Measurements from ENCODE around the gene LIN28A.
"Not testable (repeated sequence)": the region's sequence is repeated elsewhere in the genome, so short reads cannot be mapped to it uniquely, and the experiment has no call there.

The LIN28A gene

GRCh38 chr1:26410706-26411623, at the start of gene LIN28A:
LIN28A (plus strand) TSS chr1:26410817; CDS start chr1:26410892, 75 bp downstream.
- DNase-seq = no peak

GRCh38 chr1:26361605-26362122, 49.0 kb upstream of the LIN28A start:
- DNase-seq = no peak

- DNase-seq = no peak
Measured at GRCh38 chr1:26362331-26362730, 48.3 kb upstream of the LIN28A start.

GRCh38 chr1:26363549-26364448, 46.8 kb upstream of the LIN28A start:
- DNase-seq = peak; percentile 88 to 91

GRCh38 chr1:26364956-26365355, 45.7 kb upstream of the LIN28A start:
- no peak for DNase-seq

- no peak for DNase-seq
Measured at GRCh38 chr1:26367441-26367840, 43.2 kb upstream of the LIN28A start.

- no peak for DNase-seq
Measured at GRCh38 chr1:26368006-26368405, 42.6 kb upstream of the LIN28A start.

- DNase-seq = no peak
Measured at GRCh38 chr1:26368486-26368885, 42.1 kb upstream of the LIN28A start.

- DNase-seq = no peak
Measured at GRCh38 chr1:26370591-26371382, 39.8 kb upstream of the LIN28A start.

- no peak for DNase-seq
Measured at GRCh38 chr1:26372039-26372438, 38.6 kb upstream of the LIN28A start.

- not testable (repeated sequence) for DNase-seq
Measured at GRCh38 chr1:26372611-26373010, 38.0 kb upstream of the LIN28A start, which contains the start of gene ZNF683. ZNF683 (minus strand) TSS chr1:26372750; CDS start chr1:26368571, 4,179 bp downstream.

- peak in 1 of 2 experiments; percentile 30 for DNase-seq
Measured at GRCh38 chr1:26373281-26373680, 37.3 kb upstream of the LIN28A start.

GRCh38 chr1:26373789-26374188, 36.8 kb upstream of the LIN28A start:
- DNase-seq = no peak

GRCh38 chr1:26374361-26374760, 36.3 kb upstream of the LIN28A start:
- not testable (repeated sequence) for DNase-seq

- DNase-seq = no peak
Measured at GRCh38 chr1:26375081-26375480, 35.5 kb upstream of the LIN28A start.

- DNase-seq = no peak
Measured at GRCh38 chr1:26376050-26376449, 34.6 kb upstream of the LIN28A start.

GRCh38 chr1:26378088-26378878, 32.3 kb upstream of the LIN28A start:
- peak; percentile 55 to 64 for DNase-seq

GRCh38 chr1:26378879-26379251, 31.8 kb upstream of the LIN28A start:
- no peak for DNase-seq

GRCh38 chr1:26384076-26384475, 26.5 kb upstream of the LIN28A start:
- DNase-seq = no peak

- not testable (repeated sequence) for DNase-seq
Measured at GRCh38 chr1:26385063-26385462, 25.6 kb upstream of the LIN28A start.

- no peak for DNase-seq
Measured at GRCh38 chr1:26387447-26387846, 23.2 kb upstream of the LIN28A start.

Measured in activated CD4-positive, alpha-beta T cell treated with anti-CD3 and anti-CD28 coated beads, Interleukin-2, amount 50 U/mL, for 48 hours (primary cell).